GM19452 (cell line): ENCODE measurements around the gene KDM5A.
"Not testable (repeated sequence)": the region's sequence is repeated elsewhere in the genome, so short reads cannot be mapped to it uniquely, and the experiment has no call there.

Experiments used
- ATAC-seq: cut with Tn5 transposase; IDR thresholded peaks from one replicate; pipeline ENCODE4 v1.9.1; 2021; ENCODE audit not compliant: unreplicated experiment

Gene KDM5A

DNA sequence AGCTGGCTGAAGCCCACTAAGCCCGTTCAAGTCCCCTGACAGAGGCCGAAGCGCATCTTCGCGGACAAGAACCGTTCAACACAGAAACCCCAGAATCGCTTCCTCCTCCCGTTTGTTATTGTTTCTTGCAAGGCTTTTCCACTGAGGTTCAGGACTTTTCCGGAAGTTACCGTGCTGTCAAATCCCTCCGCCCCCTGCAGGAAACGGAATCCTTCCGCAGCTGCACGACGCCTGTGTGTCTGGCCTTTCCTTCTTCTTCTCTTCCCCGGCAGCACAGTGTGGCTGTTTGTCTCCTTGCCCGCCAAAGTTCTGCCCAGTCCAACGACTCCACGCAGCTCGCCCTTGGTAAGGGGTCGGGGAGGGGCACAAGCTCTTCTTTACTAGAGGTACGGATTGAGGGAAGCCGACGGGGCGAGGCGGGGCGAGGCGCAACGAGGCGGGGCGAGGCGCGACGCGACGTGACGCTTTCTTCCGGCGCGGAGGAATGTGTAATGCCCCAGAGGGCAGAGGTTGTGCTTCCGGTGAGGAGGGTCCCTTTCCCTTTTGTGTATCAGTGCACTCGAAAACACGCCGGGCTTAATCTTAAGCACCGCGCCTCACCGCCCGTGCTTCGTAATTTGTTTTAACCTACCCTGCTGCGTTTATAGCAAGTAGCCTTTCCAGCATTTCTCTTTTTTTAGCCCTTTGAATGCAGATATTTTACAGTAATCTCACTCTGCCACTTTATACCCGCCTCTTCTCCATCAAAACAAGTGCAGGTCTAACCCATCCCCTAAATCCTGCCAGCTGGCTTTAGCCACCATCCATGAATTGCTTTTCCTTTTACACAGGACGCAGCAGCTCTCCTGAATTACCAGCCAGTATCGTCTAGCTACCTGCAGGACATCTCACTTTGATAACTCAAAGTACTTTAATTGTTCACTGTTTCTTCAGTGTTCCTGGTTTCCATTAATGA lies at the start of gene KDM5A:
TSS of gene KDM5A (minus strand) at position 179 of the 955 bp plus-strand sequence. CDS start 229 bp downstream, outside the sequence.
- peak; percentile 91 for ATAC-seq

DNA sequence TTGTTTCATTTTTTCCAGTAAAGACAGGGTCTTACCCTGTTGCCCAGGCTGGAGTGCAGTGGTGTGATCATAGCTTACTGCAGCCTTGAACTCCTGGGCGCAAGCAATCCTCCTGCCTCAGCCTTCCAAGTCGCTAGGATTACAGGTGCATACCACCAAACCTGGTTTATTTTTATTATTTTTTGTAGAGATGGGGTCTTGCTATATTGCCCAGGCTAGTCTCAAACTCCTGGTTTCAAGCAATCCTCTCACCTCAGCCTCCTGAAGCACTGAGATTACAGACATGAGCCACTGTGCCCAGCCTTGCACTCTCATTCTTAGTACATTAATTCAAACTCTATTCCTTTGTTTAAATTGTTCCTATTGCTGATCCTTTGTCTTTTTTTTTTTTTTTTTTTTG lies 46.6 kb upstream of the KDM5A start:
- not testable (repeated sequence) for ATAC-seq

DNA sequence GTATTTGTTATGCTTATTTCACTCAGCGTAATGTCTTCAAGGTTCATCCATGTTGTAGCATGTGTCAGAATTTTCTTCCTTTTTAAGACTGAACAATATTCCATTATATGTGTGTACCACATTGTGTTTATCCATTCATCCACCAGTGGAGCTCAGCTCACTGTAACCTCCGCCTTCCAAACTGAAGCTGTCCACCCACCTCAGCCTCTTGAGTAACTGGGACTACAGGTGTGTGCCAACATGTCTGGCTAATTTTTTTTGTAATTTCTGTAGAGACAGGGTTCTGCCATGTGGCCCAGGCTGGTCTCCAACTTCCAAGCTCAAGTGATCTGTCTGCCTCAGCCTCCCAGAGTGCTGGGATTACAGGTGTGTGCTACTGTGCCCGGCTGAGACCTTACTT lies 33.4 kb upstream of the KDM5A start:
- no peak for ATAC-seq

DNA sequence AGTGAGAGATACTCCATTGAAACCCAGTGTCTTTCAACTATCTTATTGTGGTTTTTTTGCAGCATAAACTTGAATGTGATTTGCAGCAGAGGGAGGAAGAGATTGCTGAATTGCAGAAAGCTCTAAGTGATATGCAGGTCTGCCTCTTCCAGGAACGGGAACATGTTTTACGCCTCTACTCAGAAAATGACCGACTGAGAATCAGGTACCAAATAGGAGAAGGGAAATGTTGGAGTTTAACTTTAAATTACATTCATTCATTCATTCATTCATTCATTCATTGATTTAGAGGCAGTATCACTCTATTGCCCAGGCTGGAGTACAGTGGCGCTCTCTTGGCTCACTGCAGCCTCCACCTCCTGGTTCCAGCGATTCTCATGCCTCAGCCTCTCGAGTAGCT lies 29.3 kb upstream of the KDM5A start:
- no peak for ATAC-seq

DNA sequence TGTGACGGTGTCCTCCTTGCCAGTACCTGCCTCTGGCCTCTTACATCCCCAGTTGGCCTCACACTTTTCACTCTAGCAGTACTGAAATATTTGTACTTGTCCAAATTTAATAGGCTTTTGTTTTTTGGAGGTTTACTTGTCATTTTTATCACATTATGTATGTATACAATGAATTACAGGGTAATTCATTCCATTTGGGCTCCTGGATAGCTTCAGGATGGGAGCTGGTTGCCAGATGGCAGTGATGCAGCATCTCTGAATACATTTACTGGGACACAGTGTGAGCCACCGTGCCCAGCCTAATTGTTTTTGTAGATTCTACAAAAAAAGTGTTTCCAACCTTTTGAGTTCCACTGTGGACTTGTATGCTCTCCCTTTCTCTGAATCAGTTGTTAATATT lies 25.7 kb upstream of the KDM5A start:
- ATAC-seq, result no peak

DNA sequence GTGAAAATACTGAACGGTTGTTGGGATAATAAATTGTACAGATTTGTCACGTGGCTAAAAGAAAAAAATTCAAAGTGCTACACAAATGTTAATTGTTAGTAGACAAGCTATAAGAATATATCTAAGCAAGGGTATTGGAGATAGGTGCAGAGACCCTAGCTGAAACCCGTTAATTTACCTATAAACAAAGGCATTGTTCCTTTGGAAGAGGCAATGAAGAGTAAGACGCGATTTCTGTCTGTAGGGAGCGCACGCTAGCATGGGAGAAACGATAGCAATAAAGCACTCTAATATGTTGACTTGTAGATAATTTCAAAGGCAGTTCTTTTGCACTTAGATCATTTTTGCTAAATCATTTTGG lies 12.9 kb upstream of the KDM5A start:
- ATAC-seq, result no peak

DNA sequence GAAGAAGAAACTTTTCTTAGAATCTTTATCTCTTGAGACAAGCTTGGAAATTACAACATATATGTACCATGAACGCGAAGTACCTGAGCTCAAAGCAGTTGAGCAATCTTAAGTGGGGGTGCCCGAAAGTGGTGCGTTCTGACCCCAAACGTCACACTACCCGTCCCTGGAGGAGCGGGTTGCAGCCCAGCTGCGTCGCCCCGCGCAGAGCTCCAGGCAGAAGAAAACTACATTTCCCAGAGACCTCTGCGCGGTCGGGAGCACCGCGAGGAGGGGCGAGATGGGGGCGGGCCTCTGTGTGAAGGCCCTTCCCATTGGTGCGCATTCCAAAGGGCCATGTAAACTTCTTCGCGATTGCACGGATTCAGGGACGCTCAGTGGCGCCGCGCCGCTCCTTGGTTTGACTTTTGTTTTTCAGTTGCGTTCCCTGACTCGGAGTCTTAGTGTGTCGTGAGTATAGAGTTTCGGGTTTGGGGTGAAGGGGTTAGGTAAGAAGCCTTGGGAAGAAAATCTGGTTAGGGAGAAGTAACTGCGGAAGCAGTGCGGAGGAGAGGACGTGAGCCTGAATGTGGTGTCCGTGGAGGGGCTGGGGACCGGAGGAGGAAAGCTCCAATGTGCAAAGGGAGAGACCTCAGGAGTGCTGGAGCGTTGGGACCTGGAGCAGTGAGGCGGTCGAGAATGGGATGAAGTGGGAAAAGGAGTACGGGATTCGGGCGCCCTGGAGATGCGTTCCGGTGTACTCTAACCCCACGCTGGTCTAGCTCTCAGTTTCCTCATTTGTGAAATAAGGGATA lies 12.3 kb upstream of the KDM5A start, which contains the start of gene CCDC77:
TSS of gene CCDC77 (plus strand) at position 410 of the 794 bp plus-strand sequence. CDS start 7,740 bp downstream, outside the sequence.
- peak; percentile 97 for ATAC-seq

DNA sequence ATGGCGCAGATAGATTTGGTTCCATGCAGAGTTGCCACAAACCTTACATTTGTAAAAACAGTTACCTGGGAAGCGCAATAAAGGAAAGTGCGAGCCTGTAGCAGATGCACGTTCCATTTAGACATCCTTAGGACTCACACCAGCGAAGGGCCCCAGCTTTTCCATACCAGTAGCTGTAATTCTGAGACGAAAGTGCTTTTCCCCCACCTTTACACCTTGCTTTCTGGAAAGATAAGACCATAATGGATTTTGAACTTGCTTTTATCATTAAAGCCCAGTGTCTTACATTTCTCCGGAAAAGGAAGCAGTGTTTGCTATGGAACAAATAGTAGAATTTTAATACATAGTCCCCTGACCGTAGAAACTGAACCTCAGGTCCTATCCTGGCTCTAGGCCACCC lies 11.7 kb upstream of the KDM5A start:
- no peak for ATAC-seq

DNA sequence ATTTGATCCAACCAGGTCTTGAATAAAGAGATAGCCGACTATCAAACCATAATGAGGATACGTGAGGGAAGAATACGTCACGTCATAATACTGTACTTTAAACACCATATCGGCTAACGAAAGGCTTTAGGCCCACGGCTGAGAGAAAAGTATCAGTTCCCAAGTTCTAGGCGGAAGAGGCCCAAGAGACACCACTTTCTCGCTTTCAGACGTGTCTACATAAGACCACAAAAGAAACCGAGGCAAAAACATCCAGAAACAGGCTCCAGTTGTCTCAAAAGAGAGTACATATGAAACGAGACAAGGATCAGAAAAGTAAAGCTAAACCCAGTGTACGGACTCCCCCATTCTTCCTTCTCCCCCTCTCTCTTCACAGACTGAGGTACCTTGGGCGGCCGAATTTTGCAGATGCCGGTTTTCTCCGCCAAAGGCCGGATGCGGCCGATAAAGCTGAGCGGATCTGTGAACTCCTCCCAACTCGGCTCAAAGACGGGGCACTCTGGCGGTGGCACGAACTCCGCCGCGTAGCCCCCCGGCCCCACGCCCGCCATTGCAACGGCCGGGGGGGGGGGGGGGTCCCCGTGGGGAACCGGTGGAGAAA lies 479 bp downstream of the KDM5A start:
- ATAC-seq, result peak; percentile 28

DNA sequence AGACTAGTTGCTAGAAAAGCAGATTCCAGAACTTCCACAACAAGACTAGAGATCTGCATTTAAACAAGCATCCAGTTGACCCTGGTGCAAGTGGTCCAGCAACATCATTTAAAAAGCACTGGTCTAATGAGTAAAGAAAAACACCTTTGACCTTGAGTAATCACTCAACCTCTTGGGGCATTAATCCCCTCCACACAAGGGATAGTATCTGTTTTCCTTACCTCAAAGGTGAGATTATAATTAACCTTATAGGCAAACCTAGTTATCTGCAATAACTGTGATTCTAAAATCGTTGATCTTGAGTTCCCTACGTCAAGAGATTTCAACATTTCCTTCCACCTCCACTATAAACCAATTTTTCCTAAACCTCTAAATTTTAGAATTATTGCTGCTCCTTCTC lies 1.1 kb downstream of the KDM5A start:
- ATAC-seq, result no peak

DNA sequence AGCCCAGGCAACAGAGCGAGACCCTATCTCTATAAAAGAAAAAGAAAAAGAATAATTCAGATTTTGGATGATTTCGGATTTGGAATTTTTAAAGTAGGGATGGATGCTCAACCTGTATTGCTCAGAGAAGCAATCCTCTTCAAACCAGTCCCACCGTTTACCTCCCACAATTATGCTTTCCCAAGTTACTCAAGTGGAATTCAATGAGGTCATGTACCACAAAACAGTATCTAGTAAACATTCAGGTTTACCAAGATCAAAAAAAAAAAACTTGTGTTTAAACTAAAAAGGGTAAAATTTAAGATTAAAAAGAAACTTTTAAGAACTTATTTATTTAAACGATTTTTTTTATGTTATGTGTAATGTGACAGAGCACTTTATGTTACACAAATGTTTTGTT lies 2.5 kb downstream of the KDM5A start:
- ATAC-seq, result no peak

DNA sequence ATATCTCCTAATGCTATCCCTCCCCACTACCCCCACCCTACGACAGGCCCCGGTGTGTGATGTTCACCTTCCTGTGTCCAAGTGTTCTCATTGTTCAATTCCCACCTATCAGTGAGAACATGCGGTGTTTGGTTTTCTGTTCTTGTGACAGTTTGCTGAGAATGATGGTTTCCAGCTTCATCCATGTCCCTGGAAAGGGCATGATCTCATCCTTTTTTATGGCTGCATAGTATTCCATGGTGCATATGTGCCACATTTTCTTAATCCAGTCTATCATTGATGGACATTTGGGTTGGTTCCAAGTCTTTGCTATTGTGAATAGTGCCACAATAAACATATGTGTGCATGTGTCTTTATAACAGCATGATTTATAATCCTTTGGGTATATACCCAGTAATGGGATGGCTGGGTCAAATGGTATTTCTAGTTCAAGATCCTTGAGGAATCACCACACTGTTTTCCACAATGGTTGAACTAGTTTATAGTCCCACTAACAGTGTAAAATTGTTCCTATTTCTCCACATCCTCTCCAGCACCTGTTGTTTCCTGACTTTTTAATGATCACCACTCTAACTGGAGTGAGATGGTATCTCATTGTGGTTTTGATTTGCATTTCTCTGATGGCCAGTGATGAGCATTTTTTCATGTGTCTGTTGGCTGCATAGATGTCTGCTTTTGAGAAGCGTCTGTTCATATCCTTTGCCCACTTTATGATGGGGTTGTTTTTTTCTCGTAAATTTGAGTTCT lies 18.2 kb downstream of the KDM5A start:
- not testable (repeated sequence) for ATAC-seq

DNA sequence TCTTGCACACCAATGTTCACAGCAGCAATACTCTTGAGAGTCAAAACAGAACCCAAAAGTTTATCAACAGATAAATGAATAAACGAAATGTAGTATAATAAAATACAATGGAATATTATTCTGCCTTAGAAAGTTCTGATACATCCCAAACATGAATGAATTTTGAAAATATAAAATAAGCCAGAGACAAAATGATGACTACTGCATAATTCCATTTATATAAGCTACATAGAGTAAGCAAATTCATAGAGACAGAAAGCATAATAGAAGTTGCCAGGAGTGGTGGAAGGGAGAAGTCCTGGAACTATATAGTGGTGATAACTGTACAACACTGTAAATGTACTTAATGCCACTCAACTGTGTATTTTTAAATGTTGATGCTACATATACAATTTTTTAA lies 21.1 kb downstream of the KDM5A start:
- ATAC-seq, result no peak

DNA sequence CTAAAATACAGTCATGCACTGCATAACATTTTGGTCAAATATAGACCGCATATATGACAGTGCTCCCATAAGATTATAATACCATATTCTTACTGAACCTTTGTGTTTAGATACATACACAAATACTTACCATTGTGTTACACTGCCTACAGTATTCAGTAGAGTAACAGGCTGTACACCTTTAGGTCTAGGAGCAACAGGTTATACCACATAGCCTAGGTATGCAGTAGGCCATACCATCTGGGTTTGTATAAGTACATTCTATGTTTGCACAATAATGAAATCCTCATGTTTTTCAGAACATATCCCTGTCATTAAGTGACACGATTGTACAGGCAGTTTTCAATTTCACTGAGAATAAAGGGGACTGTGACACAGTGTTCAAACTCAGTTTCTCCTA lies 22.3 kb downstream of the KDM5A start:
- no peak for ATAC-seq

DNA sequence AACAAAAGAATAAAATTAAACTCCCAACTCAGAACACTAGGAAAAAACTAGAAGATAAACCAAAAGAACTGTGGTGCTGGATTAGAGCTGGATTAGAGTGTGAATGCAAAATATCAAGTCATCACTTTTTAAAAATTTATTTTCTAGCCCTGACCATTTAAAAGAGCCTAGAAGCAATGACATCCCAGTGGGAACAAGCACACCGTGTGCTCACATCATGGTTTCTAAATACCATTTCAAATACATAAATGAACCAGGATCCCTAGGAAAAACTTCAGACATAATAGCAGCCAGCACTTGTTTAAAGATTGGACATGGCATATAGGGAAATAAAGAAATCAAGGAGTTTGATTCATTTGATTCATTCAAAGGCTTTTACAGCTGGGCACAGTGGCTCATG lies 30.0 kb downstream of the KDM5A start:
- no peak for ATAC-seq

DNA sequence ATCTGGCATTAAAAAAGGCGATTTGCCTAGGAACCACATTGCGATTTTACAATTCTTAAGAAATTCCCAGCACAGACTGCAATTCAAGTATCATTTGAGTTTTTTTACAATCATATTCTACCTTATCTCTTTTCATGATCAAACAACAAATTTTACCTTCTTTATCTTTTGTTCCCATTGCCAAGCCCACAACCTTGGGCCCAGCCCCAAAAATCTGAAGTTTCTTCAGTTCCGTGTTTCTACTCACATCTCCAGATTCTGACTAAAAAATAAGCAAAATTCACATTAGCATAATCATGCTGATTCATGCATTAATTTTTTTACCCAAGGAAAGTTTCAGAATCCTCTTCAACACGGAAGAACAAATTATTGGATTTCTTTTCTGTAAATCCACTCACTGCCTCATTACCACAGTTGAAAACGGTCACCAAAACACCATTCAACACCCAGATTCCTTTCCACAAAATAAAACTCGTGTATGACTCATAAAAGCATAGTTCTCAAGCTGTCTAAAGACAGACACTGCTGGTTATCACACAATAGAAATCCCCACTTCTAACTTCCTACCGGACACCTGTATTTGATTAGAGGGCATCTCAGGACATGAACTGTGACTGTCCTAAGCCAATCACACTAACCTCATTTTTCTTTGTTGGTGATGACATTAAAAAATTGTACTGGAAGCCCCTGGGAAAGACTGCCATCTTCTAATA lies 32.7 kb downstream of the KDM5A start:
- ATAC-seq, result no peak

DNA sequence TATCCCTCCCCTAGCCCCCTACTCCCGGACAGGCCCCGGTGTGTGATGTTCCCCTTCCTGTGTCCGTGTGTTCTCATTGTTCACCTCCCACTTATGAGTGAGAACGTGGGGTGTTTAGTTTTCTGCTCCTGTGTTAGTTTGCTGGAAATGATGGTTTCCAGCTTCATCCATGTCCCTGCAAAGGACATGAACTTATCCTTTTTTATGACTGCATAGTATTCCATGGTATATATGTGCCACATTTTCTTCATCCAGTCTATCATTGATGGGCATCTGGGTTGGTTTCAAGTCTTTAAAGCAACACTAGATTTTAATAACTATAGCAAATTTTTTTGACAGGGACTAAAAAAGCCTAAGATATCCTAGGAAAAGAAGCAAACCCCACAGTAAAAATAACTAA lies 37.9 kb downstream of the KDM5A start:
- not testable (repeated sequence) for ATAC-seq

DNA sequence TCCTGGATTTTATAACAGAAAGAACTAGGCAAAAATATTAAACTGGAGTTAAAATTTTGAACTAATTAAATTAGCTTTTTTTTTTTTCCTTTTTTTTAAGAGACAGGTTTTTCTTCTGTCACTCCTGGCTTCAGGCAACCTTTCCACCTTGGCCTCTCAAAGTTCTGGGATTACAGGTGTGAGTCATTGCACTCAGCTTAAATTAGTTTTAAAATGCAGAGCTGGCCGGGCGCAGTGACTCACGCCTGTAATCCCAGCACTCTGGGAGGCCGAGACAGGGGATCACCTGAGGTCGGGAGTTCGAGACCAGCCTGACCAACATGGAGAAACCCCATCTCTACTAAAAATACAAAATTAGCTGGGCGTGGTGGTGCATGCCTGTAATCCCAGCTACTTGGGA lies 39.5 kb downstream of the KDM5A start:
- not testable (repeated sequence) for ATAC-seq

DNA sequence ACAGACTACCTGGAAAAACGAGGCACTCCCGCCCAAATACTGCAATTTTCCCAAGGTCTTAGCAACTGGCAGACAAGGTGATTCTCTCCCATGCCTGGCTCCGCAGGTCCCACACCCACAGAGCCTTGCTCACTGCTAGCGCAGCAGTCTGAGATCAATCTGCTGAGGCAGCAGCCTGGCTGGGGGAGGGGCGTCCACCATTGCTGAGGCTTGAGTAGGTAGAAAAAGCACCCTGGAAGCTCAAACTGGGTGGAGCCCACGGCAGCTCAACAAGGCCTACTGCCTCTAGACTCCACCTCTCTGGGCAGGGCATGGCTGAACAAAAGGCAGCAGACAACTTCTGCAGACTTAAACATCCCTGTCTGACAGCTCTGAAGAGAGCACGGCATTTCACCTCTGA lies 46.1 kb downstream of the KDM5A start:
- ATAC-seq, result not testable (repeated sequence)

DNA sequence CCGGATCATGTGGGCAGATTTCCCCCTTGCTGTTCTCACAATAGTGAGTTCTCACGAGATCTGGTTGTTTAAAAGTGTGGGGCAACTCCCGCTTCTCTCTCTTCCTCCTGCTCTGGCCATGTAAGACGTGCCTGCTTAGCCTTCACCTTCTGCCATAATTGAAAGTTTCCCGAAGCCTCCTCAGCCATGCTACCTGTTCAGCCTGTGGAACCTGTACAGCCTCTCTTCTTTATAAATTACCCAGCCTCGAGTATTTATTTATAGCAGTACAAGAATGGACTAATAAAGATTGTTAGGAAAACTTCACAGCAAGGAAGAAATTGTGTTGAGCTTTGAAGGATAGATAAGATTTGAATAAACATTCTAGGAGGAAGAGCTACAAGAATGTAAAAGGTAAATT lies 52.1 kb downstream of the KDM5A start:
- ATAC-seq, result no peak
